IMR-90 (cell line): ENCODE results near the gene ZNF26.

Source experiments
- CEBPB ChIP-seq: IDR thresholded peaks from 2 replicates; pipeline ENCODE4 v1.6.1; 2012; ENCODE audit warnings: low read depth, low read length, improper control_type of control experiment
- ELK1 ChIP-seq: fragments of 150-350 bp; IDR thresholded peaks from 2 replicates; pipeline ENCODE4 v1.6.1; 2016; ENCODE audit warnings: low read depth, mild to moderate bottlenecking, low read length, moderate library complexity, borderline replicate concordance
- TF ChIP-seq, protein P1 (sequence below): conservative IDR thresholded peaks from 2 replicates; pipeline ENCODE4 v1.5.1; 2012; ENCODE audit warnings: mild to moderate bottlenecking, low read depth, low read length, improper control_type of control experiment

GRCh38 chr12:132950844-132951535 lies 35.2 kb upstream of the ZNF26 start:
- TF ChIP-seq ELK1: no peak
- TF ChIP-seq, protein P1, sequence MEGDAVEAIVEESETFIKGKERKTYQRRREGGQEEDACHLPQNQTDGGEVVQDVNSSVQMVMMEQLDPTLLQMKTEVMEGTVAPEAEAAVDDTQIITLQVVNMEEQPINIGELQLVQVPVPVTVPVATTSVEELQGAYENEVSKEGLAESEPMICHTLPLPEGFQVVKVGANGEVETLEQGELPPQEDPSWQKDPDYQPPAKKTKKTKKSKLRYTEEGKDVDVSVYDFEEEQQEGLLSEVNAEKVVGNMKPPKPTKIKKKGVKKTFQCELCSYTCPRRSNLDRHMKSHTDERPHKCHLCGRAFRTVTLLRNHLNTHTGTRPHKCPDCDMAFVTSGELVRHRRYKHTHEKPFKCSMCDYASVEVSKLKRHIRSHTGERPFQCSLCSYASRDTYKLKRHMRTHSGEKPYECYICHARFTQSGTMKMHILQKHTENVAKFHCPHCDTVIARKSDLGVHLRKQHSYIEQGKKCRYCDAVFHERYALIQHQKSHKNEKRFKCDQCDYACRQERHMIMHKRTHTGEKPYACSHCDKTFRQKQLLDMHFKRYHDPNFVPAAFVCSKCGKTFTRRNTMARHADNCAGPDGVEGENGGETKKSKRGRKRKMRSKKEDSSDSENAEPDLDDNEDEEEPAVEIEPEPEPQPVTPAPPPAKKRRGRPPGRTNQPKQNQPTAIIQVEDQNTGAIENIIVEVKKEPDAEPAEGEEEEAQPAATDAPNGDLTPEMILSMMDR: no peak
- no peak for TF ChIP-seq CEBPB
